IMR-90 (cell line): Measurements from ENCODE around the gene MEPE. TPM values are rescaled to one million over a fixed set of nuclear protein-coding genes. Genes with fewer than 3 reads are reported as not detected.

Source experiments
- ATAC-seq: fragments of 200-7000 bp; cut with Tn5 transposase; 2 replicates; pipeline ENCODE4 v1.9.1; 2020; ENCODE audit warnings: low read depth, mild to moderate bottlenecking, moderate library complexity
- BruUV-seq: library from RNA; stranded (reverse); fragments of 400-500 nt; replicated peaks from 2 replicates; lab custom pipeline; 2021; lab: Mats Ljungman, UMichigan
- CTCF ChIA-PET: fragments of 300-600 bp; formaldehyde crosslinking; extraction: SDS; loops from one replicate; lab custom pipeline; 2021; ENCODE audit warnings: antibody characterized with exemption; lab: Yijun Ruan, JAX
- POLR2A ChIA-PET: fragments of 300-600 bp; sonication (Branson Sonifier 250); formaldehyde crosslinking; loops from one replicate; lab custom pipeline; 2022; ENCODE audit warnings: antibody characterized with exemption; ENCODE audit not compliant: unreplicated experiment; lab: Charles Lee
- DNase-seq: peaks from one replicate; pipeline ENCODE4 v3.0.0; 2013
- H2AFZ ChIP-seq: replicated peaks from 2 replicates; pipeline ENCODE3; 2013; ENCODE audit warnings: low read length, mild to moderate bottlenecking; ENCODE audit not compliant: poor library complexity
- H2AK5ac ChIP-seq: 2 replicates; pipeline ENCODE4 v1.6.1; 2013; ENCODE audit warnings: low read depth, low read length, inconsistent platforms
- H2AK9ac ChIP-seq: replicated peaks from 2 replicates; pipeline ENCODE3; 2013; ENCODE audit warnings: mild to moderate bottlenecking, low read depth, low read length, moderate library complexity; ENCODE audit not compliant: poor library complexity
- H2BK120ac ChIP-seq: 2 replicates; pipeline ENCODE4 v1.6.1; 2013; ENCODE audit warnings: low read depth, low read length, inconsistent platforms
- H2BK15ac ChIP-seq: 3 replicates; pipeline ENCODE4 v1.6.1; 2013; ENCODE audit warnings: low read depth, low read length, inconsistent platforms
- H2BK20ac ChIP-seq: 2 replicates; pipeline ENCODE4 v1.6.1; 2013; ENCODE audit warnings: low read depth, mild to moderate bottlenecking, inconsistent platforms, low read length, moderate library complexity
- H2BK5ac ChIP-seq: 2 replicates; pipeline ENCODE4 v1.6.1; 2013; ENCODE audit warnings: mild to moderate bottlenecking, low read depth, low read length, inconsistent platforms; ENCODE audit not compliant: poor library complexity, severe bottlenecking
- H3K14ac ChIP-seq: replicated peaks from 2 replicates; pipeline ENCODE4 v1.6.1; 2013; ENCODE audit warnings: low read depth, low read length, inconsistent platforms
- H3K18ac ChIP-seq: 2 replicates; pipeline ENCODE4 v1.6.1; 2013; ENCODE audit warnings: low read depth, low read length, control low read depth
- H3K23ac ChIP-seq: 2 replicates; pipeline ENCODE4 v1.6.1; 2013; ENCODE audit warnings: low read depth, low read length, inconsistent platforms
- H3K27ac ChIP-seq: 2 replicates; pipeline ENCODE4 v1.5.1; 2013; ENCODE audit warnings: mild to moderate bottlenecking, control low read depth, low read length; ENCODE audit not compliant: insufficient read depth
- H3K27me3 ChIP-seq: 2 replicates; pipeline ENCODE4 v1.6.1; 2013; ENCODE audit warnings: low read length; ENCODE audit not compliant: control insufficient read depth, insufficient read depth
- H3K36me3 ChIP-seq: 2 replicates; pipeline ENCODE4 v1.6.1; 2013; ENCODE audit warnings: low read length, mixed read lengths; ENCODE audit not compliant: control insufficient read depth, insufficient read depth
- H3K4ac ChIP-seq: 2 replicates; pipeline ENCODE4 v1.6.1; 2013; ENCODE audit warnings: low read depth, low read length, inconsistent platforms
- H3K4me1 ChIP-seq: 2 replicates; pipeline ENCODE4 v1.6.1; 2013; ENCODE audit warnings: low read length, mixed read lengths; ENCODE audit not compliant: control insufficient read depth, insufficient read depth
- H3K4me2 ChIP-seq: 2 replicates; pipeline ENCODE4 v1.6.1; 2013; ENCODE audit warnings: low read depth, mild to moderate bottlenecking, control low read depth, low read length, moderate library complexity
- H3K4me3 ChIP-seq: 2 replicates; pipeline ENCODE4 v1.5.1; 2013; ENCODE audit warnings: low read depth, mild to moderate bottlenecking, control low read depth, low read length, moderate library complexity; ENCODE audit not compliant: insufficient read depth
- H3K56ac ChIP-seq: 2 replicates; pipeline ENCODE4 v1.6.1; 2013; ENCODE audit warnings: low read length, inconsistent platforms; ENCODE audit not compliant: insufficient read depth; ENCODE audit errors: extremely low read depth
- H3K79me1 ChIP-seq, 2 experiments: 2 replicates each; pipeline ENCODE4 v1.6.1; 2013; ENCODE audit warnings: low read length in 2 of 2, inconsistent platforms in 1 of 2, low read depth in 1 of 2
- H3K9ac ChIP-seq: 2 replicates; pipeline ENCODE4 v1.6.1; 2013; ENCODE audit warnings: low read depth, low read length, control low read depth
- H3K9me1 ChIP-seq: 2 replicates; pipeline ENCODE4 v1.6.1; 2013; ENCODE audit warnings: low read length, inconsistent platforms; ENCODE audit not compliant: insufficient read depth
- H3K9me3 ChIP-seq: 2 replicates; pipeline ENCODE4 v1.6.1; 2013; ENCODE audit warnings: low read length; ENCODE audit not compliant: control insufficient read depth, insufficient read depth
- H4K20me1 ChIP-seq: 2 replicates; pipeline ENCODE4 v1.6.1; 2013; ENCODE audit warnings: low read length, inconsistent platforms; ENCODE audit not compliant: insufficient read depth
- H4K5ac ChIP-seq: 2 replicates; pipeline ENCODE4 v1.6.1; 2013; ENCODE audit warnings: mild to moderate bottlenecking, low read depth, low read length, control low read depth
- H4K8ac ChIP-seq, 2 experiments: 2 replicates each; pipeline ENCODE4 v1.6.1; 2013; ENCODE audit warnings: low read depth in 2 of 2, low read length in 2 of 2, control low read depth in 1 of 2, inconsistent platforms in 1 of 2
- H4K91ac ChIP-seq: 2 replicates; pipeline ENCODE4 v1.6.1; 2013; ENCODE audit warnings: low read depth, low read length, inconsistent platforms; ENCODE audit not compliant: insufficient read depth
- MAFK ChIP-seq: IDR thresholded peaks from 2 replicates; pipeline ENCODE4 v1.6.1; 2012; ENCODE audit warnings: low read depth, low read length, improper control_type of control experiment
- NFE2L2 ChIP-seq: fragments of 150-350 bp; IDR thresholded peaks from 2 replicates; pipeline ENCODE4 v1.6.1; 2016; ENCODE audit warnings: low read depth, mild to moderate bottlenecking, low read length
- WGBS, 2 experiments: methylation state at CpG; one replicate each; pipeline versions ENCODE4 v1.1.5 to v1.1.7; 2013; ENCODE audit warnings: missing lambda C conversion rate in 2 of 2; ENCODE audit not compliant: insufficient read length in 1 of 2; ENCODE audit errors: extremely low coverage in 2 of 2; 5-methylcytosine and 5-hydroxymethylcytosine counted together
- dilution Hi-C: fragments of 300-500 bp; cut with HindIII; formaldehyde crosslinking; loops from one replicate; pipeline ENCODE4 v1.14.3; 2018; ENCODE audit warnings: low sequenced_read_pairs; ENCODE audit not compliant: unreplicated experiment
- in situ Hi-C: fragments of 300-500 bp; cut with MboI; formaldehyde crosslinking; loops from 3 replicates; pipeline ENCODE4 v1.14.3; 2019; ENCODE audit warnings: low sequenced_read_pairs, inconsistent platforms, mixed read lengths
- intact Hi-C: fragments of 100-400 bp; cut with micrococcal nuclease; formaldehyde crosslinking; loops from 2 replicates; pipeline ENCODE4 v1.10.0; 2022
- polyA plus RNA-seq, 3 experiments: library from polyadenylated mRNA; depleted of rRNA; stranded (reverse); fragments of >200 nt; gene quantifications; 2 replicates each; pipeline ENCODE4 v1.2.3, GENCODE V29; 2012; ENCODE audit warnings: low replicate concordance in 1 of 3
- total RNA-seq: library from RNA; depleted of rRNA; stranded (reverse); fragments of >200 nt; gene quantifications from 2 replicates; pipeline ENCODE4 v1.2.3, GENCODE V29; 2012

Gene MEPE
- total and polyA plus RNA-seq, 2 of the 4 experiments (the other 2 are of a cell fraction): not detected

- Histone ChIP-seq H3K4me1 (no peaks in the 10 kb centered on the region), H3K36me3 (no peaks in the 10 kb centered on the region), H3K9me1 (no peaks in the 10 kb centered on the region), H3K18ac (no peak overlapping the region), H2BK5ac (no peak overlapping the region), H4K8ac (no peak overlapping the region), H3K4me2 (no peak overlapping the region), H3K56ac (no peak overlapping the region), H3K14ac (no peak overlapping the region), H2BK120ac (no peak overlapping the region), H3K9ac (no peak overlapping the region), H2BK20ac (no peak overlapping the region), H4K20me1 (no peaks in the 10 kb centered on the region), H4K5ac (no peak overlapping the region), H4K91ac (no peak overlapping the region), H3K4ac (no peak overlapping the region), H3K4me3 (no peak overlapping the region), H2AFZ (peak overlapping the region; percentile 5), H3K27me3 (peaks cover 5% of the 10 kb centered on the region), H3K9me3 (no peaks in the 10 kb centered on the region), H3K27ac (no peak overlapping the region), H2AK9ac (no peak overlapping the region), H2BK15ac (no peak overlapping the region), H2AK5ac (no peak overlapping the region), H3K79me1 (no peaks in the 10 kb centered on the region), H3K23ac (no peak overlapping the region)
- in situ Hi-C loops: loop anchor here (5.0 kb wide), 1 partner anchor 153 kb away; no protein-coding TSS in a partner anchor
- intact Hi-C loops: loop anchor here (5.0 kb wide), 1 partner anchor 293 kb away; no protein-coding TSS in a partner anchor
- no peak for DNase-seq
- no peak for ATAC-seq
- ChIA-PET CTCF (interaction anchor here (1.2 to 1.3 kb wide), 2 partner anchors 18 to 157 kb away, joined by 3 to 5 read pairs; no protein-coding TSS in a partner anchor), POLR2A (no interaction called here)
- peak; percentile 68 for TF ChIP-seq MAFK
- no peak for TF ChIP-seq NFE2L2
- dilution Hi-C loops: no loop called here
- no CpG with 5 or more reads among the region's 2 CpGs for WGBS, 2 experiments
- no TSS peak for BruUV-seq
These were observed 2.4 kb downstream of the MEPE start for GRCh38 chr4:87835197-87835596.
